GM23338 (cell line): ENCODE data around the gene SOS1.

Experiments used
- CTCF ChIP-seq, 2 experiments: fragments of 200-600 bp in 1 of 2; sonication (generic) in 1 of 2; conservative IDR thresholded peaks; 2 replicates each; pipeline versions ENCODE4 v1.5.1 to v1.6.1; 2016 to 2017; ENCODE audit warnings: antibody characterized with exemption in 2 of 2, low read depth in 2 of 2, mild to moderate bottlenecking in 2 of 2, moderate library complexity in 1 of 2
- EZH2 ChIP-seq: fragments of 200-600 bp; sonication (generic); IDR thresholded peaks from one replicate; pipeline ENCODE4 v1.8.0; 2017; ENCODE audit warnings: antibody characterized with exemption, mild to moderate bottlenecking, low read depth; ENCODE audit not compliant: unreplicated experiment
- EZH2phosphoT487 ChIP-seq: fragments of 200-600 bp; sonication (generic); IDR thresholded peaks from one replicate; pipeline ENCODE4 v1.8.1; 2018; ENCODE audit warnings: antibody characterized with exemption; ENCODE audit not compliant: unreplicated experiment
- JUNB ChIP-seq: IDR thresholded peaks from one replicate; pipeline ENCODE4 v1.6.1; 2016; ENCODE audit warnings: antibody characterized with exemption; ENCODE audit not compliant: unreplicated experiment
- POLR2AphosphoS5 ChIP-seq: IDR thresholded peaks from 2 replicates; pipeline ENCODE4 v1.6.1; 2016; ENCODE audit warnings: antibody characterized with exemption, low read depth
- ZNF114 ChIP-seq: fragments of 250-450 bp; sonication (Bioruptor Pico); IDR thresholded peaks from 2 replicates; pipeline ENCODE4 v1.5.0; 2020; ENCODE audit warnings: mild to moderate bottlenecking, moderate library complexity
- TF ChIP-seq, protein P1 (sequence below): IDR thresholded peaks from one replicate; pipeline ENCODE4 v1.6.1; 2018; ENCODE audit warnings: antibody characterized with exemption; ENCODE audit not compliant: unreplicated experiment

- no peak for TF ChIP-seq EZH2
- no peak for TF ChIP-seq CTCF (conservative IDR thresholded peaks at IDR 0.05; ENCODE audit: low read depth in 2 of 2)
- no peak for TF ChIP-seq POLR2AphosphoS5
- TF ChIP-seq, protein P1, sequence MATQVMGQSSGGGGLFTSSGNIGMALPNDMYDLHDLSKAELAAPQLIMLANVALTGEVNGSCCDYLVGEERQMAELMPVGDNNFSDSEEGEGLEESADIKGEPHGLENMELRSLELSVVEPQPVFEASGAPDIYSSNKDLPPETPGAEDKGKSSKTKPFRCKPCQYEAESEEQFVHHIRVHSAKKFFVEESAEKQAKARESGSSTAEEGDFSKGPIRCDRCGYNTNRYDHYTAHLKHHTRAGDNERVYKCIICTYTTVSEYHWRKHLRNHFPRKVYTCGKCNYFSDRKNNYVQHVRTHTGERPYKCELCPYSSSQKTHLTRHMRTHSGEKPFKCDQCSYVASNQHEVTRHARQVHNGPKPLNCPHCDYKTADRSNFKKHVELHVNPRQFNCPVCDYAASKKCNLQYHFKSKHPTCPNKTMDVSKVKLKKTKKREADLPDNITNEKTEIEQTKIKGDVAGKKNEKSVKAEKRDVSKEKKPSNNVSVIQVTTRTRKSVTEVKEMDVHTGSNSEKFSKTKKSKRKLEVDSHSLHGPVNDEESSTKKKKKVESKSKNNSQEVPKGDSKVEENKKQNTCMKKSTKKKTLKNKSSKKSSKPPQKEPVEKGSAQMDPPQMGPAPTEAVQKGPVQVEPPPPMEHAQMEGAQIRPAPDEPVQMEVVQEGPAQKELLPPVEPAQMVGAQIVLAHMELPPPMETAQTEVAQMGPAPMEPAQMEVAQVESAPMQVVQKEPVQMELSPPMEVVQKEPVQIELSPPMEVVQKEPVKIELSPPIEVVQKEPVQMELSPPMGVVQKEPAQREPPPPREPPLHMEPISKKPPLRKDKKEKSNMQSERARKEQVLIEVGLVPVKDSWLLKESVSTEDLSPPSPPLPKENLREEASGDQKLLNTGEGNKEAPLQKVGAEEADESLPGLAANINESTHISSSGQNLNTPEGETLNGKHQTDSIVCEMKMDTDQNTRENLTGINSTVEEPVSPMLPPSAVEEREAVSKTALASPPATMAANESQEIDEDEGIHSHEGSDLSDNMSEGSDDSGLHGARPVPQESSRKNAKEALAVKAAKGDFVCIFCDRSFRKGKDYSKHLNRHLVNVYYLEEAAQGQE = no peak
- no peak for TF ChIP-seq ZNF114
- no peak for TF ChIP-seq EZH2phosphoT487
- TF ChIP-seq JUNB = no peak
Measured at GRCh38 chr2:39027421-39027820, 93.4 kb downstream of the SOS1 start.
